ENCODE results near the gene PLXNA2.

Gene PLXNA2

DNA sequence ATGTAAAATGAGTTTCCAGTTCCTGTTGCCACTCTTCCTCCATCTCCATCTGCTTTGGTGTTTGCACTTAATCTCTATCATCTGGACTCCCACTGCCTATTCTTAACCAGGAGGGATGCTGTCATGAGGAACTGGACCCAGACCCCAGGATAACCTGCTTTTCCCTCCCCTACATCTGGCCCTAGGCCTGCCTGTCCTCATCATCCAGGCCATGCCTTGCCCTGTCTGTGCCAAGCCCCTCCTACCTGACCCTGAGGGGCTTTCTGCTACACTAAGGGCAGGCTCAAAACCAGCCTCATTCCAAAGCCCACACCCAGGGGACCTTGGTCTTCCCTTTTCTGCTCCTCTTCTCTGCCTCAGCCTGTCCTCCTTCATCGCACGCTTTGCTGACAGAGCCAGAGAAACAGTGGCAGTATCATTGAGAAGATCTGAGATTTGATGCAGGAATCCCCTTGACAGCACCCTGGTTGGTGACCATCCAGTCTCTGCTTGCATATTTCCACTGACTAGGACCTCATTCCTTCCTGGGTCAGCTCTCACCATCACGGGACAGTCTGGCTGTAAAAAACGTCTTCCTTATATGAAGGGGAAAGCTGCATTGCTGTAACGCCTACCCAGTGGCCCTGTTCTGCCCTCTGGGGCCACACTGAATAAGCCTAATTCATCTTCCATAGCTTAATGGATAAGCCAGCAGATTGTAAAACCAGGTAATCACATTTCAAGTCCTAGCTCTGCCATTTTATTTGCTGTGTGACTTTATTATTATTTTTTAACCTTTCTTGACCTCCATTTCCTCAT lies 38.8 kb downstream of the PLXNA2 start:
- DNase-seq (ENCODE audit: low read depth): no peak

DNA sequence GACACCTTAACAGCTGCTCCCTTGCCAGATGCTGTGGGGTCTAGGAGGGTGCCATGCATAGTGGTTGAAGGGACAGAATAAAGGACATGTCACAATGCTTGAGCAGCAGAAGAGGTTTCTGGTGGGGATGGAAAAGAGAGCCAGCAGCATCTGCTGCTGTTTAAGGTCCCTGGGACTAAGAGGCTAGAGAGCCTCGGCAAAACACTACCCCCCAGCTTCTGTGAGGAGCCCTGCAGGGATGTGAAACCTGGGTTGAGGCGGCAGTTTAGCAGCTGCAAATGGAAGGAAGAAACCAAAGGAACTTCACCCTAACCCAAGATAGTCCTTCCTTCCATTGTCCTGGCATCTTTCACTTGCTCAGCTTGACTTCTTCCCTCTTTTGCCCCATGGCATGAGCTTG lies 39.4 kb downstream of the PLXNA2 start:
- no peak for DNase-seq (ENCODE audit: low read depth)

DNA sequence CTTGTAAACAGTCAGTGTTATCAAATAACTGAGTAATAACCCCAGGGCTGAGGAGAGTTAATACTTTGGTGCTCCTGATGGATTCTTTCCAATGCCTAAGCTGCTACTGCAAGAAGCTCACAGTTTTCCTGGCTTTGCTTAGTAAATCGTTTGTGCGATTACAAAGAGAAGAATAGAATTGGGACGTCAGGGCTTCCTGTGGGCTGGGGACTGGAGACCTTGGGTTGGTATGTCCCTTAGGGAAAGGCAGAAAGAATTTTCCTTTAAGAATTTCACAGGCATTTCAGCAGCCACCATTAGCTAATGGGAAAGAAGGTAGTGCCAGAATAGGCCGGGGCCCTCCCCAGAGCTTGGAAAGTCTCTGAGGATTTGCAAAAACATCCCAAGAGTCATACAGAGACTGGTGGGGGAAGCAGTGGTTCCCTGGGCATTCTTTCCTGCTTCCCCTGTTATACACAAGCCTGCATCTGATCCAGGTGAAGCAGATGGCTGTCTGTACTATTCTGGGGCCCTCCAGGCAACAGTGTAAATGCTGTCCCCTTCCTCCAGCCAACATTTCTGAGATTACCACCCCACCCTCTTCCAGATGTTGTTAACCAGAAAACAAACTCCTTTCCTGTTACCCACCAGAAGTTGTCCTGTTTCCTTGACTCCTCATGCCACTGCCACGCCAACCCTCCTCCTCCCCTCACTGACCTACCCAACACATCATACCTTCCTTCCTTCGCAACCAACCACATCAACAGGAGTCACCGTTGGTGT lies 40.2 kb downstream of the PLXNA2 start:
- no peak for DNase-seq (ENCODE audit: low read depth)

DNA sequence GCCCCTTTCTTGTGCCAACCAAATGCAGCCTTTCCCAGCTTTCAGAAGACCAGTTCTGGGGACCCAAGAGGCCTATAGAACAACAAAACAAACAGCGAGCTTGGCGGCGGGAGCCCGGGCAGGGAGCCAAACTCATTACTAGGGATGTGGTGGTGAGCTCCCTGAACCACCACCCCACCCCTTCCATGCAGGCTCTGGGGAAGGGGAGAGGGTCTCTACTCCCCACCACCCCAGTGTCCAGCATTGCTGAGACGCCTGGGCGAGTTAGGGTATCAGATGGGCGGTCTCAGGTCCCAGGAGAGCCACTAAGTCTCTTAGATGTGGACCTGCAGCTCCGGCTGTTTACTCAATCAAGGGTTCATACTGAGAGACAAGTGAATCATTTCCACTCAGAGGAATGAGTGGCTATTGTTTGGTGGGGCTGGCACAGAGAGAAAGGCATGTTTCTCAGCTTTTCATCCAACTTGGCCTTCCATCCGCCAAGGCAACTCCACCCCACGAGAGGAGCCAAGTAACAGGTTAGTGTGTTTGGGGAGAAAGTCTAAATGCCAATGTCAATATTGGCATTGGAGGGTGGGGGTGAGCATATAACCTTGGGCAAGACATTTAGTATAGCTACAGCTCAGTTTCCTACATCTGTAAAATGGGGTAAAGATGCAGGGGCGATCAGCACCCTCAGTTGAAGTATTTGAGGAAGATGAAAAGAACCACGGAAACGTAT lies 40.9 kb downstream of the PLXNA2 start:
- DNase-seq (ENCODE audit: low read depth): no peak

DNA sequence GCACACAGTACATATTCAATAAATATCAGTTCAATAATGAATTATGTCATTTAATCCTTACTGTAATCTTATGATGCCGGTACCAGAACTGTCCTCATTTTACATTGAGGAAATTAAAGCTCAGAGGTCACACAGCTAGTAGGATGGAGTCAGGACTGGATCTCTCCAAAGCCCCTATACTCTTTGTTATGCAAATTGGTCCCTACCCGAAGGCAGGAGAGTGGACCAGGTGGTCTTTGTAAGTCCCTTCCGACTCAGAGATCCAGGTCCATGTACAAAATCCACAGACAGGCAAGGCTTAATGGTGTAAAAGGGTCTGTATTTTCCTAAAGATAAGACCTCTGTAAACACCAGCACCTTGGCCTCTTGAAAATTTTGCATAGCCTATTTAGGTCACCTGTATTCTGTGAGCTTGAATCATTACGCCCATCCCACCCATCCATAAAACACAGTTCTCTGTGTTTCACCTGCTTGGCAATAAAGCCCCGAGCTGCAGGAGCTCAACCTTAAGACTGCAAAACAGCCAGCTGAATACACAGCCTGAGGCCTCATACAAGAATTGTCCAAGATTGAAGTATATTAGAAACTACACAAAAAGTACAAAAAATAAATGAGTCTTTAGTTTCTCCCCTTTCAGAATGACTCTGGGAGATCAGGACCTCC lies 41.7 kb downstream of the PLXNA2 start:
- DNase-seq (ENCODE audit: low read depth): no peak

DNA sequence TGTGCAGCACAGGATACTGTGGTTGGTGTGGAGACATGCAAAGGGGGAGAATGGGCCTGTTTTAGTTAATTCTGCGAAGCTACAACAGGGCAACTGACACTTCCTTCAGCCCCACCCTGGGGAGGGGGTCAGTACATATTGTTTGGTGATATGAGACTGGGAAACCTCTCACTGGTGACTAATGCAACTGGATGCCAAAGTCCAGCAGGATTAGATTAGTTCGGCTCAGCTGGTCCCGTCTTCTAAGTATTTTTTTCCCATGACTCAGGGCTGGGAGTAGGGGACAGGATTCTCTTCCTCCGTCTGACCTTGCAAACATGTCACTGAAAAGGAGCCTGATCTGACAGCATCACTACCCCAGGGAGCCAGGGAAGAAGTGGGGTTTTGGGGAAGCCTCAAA lies 43.0 kb downstream of the PLXNA2 start:
- DNase-seq (ENCODE audit: low read depth): no peak

DNA sequence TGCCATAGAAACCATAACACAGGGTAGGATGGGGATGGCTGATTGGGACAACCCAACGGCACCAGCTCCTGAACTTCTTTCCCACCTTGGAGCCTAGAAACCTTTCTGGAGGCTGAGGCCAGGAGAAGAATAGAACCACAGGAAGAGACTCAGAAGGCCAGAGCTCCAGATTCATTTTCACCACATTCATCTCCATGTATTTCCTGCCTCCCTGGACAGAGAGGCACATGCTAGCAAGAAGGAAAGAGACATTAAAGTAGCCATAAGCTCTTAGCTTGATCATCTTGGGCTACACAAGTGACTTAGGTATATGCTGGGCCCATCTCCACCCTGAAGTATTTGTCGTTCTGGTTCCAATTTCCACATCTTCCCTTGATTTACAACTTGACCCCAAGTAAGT lies 44.1 kb downstream of the PLXNA2 start:
- DNase-seq (ENCODE audit: low read depth): no peak

DNA sequence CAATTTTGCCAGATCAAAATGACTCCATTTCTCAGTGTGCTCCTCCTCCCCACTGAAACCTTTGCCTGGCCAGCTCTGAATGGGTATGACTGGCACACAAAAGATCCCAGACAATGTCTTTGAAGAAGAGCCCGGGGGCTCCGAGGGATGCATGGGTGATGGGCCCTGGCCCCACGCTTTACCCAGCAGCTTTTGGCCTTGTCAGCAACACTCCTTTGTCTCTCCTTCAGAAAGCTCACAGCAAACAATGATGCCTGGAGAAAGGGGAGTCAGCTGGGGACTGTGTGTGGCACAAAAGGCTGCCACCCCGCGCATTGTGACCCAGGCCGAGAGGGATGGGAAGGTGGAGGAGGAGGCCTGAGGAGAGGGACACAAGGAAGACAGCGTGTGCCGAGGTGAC lies 45.9 kb downstream of the PLXNA2 start:
- no peak for DNase-seq (ENCODE audit: low read depth)

DNA sequence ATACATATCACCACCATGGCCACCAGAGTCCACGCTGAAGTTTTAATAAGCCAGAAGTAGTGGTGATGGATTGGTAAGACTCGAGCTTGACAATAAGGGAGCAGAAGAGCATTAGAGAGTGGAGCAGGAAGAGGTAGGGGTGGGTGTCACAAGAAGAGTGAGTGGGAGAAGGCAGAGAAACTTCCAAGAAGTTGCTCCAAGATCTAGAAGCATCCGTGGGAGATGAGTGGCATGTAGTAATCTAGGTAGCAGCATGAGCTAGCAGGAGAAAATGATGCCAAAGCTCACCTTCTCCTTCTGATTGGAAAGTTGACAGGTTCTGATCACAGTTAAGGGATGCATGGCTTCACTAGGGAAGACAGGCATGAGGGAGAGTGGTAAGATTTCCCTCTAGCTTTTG lies 49.2 kb downstream of the PLXNA2 start:
- DNase-seq (ENCODE audit: low read depth): no peak

DNA sequence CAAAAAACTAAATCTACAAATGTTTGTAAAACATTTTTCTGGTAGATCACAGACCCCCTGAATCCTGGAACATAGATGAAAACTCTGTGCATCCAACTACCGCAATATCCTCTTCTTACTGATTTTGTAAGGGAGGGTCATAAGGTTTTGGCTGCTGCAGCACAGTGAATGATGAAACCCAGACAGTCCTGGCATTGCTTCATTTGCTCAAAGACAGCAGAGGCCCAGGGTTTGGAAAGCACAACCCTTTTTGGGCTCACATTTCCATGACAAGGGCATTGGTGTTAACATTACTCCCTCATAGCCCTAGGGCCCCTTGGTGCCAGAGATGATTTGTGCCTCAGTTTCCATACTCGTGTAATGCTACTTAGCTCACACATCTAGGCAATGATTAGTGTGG lies 51.2 kb downstream of the PLXNA2 start:
- DNase-seq (ENCODE audit: low read depth): no peak

DNA sequence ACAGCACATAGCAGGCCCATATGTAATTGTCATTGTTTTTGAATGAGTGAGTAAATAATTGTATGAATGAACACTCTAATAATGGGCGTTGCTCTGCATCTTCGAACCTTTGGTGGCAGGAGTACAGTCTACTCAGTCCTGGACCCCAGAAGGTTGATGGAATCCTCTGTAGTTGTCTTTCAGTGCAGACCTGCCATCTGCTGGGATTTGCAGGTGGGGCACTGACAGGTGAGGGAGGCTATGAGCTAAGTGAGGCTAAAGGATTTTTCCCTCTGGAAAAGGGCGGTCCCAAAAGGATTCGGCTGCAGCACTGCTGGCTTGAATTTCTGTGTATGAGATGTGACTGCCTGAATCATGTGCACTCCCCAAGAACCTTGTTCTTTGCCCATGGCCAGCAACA lies 53.4 kb downstream of the PLXNA2 start:
- DNase-seq (ENCODE audit: low read depth): no peak

DNA sequence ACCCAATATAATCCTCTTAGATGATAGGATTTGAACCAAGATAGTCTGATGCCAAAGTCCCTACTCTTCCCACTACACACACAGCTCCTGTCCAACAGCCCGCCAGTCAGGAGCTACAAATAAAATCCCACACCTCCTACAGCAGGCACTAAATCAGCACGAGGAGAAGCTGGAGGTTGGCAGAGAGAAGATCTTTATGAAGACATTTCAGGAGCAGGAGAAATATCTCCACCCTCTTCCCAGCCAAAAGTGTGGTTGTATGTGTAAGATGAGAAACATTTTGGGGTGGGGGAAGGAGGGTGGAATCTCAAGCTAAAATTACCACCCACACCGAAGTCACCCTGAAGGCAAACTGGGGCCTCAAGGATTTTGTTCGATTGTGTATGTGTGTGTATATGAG lies 54.5 kb downstream of the PLXNA2 start:
- no peak for DNase-seq (ENCODE audit: low read depth)

DNA sequence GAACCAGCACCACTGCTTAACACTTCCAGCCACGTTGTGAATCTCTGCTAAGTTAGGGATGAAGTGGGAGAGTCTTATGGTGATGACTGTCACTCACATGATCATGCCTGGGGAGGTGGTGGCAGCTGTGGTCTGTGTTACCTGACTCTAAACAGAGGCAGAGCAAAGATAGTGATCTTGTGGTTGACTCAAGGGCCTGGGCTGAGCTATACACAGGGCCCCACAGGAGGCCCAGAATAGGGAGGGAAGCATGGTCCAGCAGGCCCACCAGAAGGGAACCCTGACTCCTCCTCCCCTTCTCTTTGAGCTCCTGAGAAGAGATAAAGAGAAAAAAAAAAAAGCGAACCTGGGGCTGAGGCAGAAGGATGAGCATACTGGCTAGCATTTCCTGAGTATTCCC lies 55.0 kb downstream of the PLXNA2 start:
- DNase-seq (ENCODE audit: low read depth): no peak

DNA sequence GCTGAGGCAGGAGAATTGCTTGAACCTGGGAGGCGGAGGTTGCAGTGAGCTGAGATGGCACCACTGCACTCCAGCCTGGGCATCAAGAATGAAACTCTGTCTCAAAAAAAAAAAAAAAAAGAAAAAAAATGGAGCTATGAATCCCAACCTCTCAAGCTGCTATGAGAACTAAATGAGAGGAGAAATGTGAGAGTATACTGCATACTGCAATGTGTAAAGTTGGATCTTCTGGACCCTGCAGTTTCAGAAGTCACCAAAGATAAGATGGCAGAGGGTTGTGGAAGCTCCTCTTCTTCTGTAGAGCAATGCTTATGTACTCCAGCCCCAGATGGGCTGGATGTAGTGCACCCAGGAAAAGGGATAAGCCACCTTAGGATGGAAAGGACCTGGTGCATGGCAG lies 55.6 kb downstream of the PLXNA2 start:
- no peak for DNase-seq (ENCODE audit: low read depth)

DNA sequence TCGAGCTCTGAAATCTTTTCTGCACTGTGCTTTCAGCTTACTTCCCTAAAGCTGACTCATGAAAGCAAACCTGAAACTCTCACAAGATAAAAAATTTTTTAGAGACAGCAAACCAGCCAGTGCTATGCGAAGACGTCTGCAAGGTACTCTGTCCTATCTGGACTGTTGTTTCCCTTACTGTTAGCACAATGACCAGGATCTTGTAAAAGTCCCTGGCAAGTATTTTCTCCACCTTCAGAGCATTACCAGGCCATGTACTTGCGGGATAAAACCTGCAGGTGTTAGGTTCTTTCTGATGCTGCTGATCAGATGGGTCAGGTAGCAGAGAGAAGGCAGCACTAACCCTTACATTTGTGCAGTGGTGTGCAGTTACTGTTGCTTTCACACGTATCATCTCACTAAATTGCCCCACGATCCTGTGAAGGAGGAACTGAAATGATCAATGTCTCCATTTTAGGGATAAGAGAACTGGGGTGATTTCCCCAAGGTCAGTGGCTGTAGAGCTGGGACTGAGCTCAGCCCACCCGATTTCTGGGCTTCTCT lies 56.6 kb downstream of the PLXNA2 start:
- no peak for DNase-seq (ENCODE audit: low read depth)

DNA sequence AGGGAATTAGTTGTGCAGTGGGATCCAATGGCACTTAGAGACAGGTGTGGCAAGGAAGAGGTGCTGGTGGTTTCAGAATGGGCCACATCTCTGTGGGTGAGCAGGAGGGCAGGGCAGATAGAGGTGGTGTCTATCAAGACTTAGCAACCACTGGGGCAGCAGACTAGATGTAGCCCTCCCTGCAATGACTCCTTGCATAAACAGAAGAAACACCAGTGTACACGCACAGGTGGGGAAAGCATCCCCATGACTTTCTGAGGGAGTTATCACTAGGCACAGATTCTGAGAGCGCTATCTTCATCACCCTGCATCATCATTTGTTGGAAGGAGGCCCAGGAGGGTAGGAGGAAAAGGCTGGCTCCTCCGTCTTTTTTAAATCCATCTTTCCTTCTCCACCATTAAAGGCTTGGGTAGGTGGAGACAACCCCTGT lies 58.4 kb downstream of the PLXNA2 start:
- no peak for DNase-seq (ENCODE audit: low read depth)

DNA sequence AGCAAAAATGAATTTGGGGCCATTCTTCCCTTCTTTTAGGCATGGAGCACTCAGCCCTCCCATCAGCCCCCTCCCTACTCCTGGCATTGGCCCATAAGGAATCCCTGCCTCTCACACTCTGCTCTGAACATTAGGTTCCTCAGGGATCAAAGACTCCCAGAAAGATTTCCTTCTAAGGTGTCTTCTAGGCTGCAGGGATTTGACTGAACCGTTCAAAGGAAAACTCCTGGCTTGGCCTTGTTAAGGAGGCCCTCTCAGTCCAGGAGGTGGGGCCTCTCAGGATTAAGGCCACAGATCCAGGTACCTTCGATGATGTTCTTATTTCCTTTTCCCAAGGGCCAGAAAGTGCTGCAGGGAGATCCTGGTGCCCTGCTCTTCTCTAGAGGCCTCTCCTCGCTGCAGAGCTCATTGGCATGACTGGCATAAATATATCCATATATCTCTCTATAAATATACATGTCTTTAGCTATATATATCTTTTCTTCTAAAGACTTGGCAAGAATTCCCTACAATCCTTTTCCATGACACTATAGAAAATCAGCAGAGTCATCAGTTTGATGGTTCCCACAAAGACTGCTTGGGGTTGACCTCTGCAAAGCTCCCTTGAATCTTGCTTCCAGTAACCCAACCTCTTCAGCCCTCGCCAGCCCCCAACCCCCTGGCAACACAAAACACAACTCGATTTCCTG lies 59.1 kb downstream of the PLXNA2 start:
- DNase-seq (ENCODE audit: low read depth): no peak

DNA sequence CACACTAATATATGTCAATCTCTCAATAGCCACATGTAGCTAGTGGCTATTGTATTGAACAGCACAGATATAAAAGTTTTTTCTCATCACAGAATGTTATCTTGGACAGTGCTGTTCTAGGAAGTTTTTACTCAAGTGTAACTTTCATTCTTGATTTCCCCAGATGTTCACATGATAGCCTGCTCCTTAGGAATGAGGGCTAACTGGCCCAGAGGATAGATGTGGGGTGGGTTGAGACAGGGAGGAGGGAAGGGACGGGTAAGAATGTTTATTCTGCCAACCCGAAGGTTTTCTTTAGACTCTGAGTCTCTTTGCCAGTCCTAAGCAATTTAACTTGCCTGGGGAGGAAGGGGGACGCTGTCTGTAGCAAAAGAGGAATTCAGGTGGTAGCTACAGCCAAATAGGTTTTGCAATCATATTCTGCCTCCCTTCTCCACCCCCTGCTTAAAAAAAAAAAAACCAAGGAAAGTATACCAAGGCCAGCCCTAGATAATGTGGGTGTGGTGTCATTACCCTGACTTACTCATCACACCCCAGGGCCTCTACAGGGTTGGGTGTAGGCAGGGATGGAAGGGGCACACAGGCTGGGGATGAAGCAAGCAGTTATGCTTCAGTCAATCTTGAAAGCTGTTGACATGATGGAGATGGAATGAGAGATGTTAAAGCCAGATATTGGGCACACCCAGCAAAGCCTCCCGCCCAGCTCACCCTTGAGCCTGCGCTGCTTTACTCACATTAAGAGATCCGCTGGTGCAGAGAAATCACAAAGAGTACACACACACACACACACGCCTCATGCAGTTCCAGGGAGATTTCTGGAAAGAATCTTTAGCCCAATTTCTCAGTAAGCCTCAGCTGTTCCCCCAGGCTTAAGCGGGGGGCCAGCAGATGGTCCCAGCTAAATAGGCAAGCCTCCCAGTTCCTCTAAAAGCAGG lies 59.9 kb downstream of the PLXNA2 start:
- no peak for DNase-seq (ENCODE audit: low read depth)

DNA sequence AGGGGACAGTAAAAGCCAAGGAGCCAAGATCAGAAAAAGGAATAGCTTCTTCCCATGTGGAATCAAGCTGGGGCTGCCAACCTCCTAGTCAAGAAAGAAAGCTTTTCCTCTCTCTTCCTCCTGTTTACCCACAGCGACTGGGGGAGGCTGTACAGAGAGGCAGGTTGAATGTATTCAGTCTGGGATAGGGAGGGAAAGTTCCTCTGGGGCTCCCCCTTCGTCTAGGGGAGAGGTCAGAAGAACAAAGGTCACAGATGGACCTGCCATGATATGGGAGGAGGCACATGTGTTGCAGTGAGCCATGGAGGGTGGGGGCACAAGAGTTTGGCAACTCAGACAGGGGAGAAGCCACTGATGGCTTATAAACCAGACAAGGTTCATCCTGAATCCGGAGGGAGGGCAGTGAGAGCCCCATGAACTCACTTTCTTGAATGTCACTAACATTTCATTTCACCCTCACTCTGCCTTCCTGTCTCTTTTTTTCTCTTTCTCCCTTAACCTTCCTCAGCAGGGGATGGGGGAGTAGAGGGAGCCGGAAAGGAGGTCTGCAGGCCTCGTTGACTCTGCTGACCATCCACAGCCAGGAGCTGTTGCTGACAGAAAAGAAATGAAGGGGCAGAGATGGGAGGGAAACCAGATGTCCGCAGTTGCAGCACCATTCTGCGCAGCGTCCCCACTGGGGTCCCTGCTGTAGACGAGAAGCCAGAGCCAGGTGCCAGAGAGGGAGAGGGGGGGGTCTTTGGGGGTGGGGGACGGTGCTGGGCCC lies 61.1 kb downstream of the PLXNA2 start:
- DNase-seq (ENCODE audit: low read depth): no peak

DNA sequence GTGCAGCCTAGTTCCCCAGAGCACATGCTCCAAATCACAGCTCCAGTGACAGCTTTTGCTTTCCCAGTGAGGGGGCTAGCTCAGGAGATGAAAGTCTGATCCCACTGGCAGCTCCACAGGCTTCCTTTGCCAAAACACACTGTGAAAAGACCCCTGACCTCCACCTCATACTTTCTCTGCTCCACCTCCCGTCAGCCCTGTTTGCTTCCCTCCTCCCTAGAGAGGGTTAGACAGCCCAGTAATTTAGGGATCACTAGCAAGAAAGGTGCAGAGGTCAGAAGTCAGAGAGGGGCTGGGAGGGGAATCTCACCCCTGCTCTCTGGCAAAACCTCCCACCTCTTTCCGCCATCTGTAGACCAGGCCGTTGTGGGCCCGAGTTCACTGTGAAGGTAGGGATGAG lies 62.8 kb downstream of the PLXNA2 start:
- DNase-seq (ENCODE audit: low read depth): no peak

All from stimulated activated CD8-positive, alpha-beta memory T cell treated with anti-CD3 and anti-CD28 coated beads, Interleukin-15, amount 100 ng/mL, for 1 hour (primary cell).